ENCODE results near the gene EDA. TPM values are rescaled to one million over a fixed set of nuclear protein-coding genes. Genes with fewer than 3 reads are reported as not detected.

The EDA gene
- total RNA-seq, 4 donors from 2014 or later: 0.51 to 3.3 (median 1.3) TPM

- no peak overlapping the region for H3K27ac ChIP-seq
- in situ Hi-C loops (cut with MboI; ENCODE audit: low sequenced_read_pairs in 4 of 4): no loop called here
- DNase-seq: no peak
Measured at GRCh38 chrX:69914781-69915180, 298.9 kb downstream of the EDA start.

GRCh38 chrX:69919749-69920148 lies 303.8 kb downstream of the EDA start:
- Histone ChIP-seq H3K4me1 (no peaks in the 10 kb centered on the region), H3K36me3 (no peaks in the 10 kb centered on the region), H3K27ac (no peak overlapping the region), H3K4me3 (no peak overlapping the region), H3K9me3 (no peaks in the 10 kb centered on the region), H3K27me3 (no peaks in the 10 kb centered on the region)
- in situ Hi-C loops (cut with MboI; ENCODE audit: low sequenced_read_pairs in 4 of 4) (no loop called here), intact Hi-C loops (cut with DNase I; ENCODE audit: low total_unique reads) (no loop called here)
- ATAC-seq: no peak
- TF ChIP-seq POLR2A (IDR thresholded peaks at IDR 0.05) (no peak), CTCF (IDR thresholded peaks at IDR 0.05 in 4 of 5, conservative IDR thresholded peaks at IDR 0.05 in 1 of 5) (no peak)
- DNase-seq: no peak

More at GRCh38 chrX:69914781-69915180, 298.9 kb downstream of the EDA start:
- ATAC-seq: no peak
- no peaks in the 10 kb centered on the region for H3K36me3 ChIP-seq
- H3K9me3 ChIP-seq: peaks cover 0 to 6% (median 0%) of the 10 kb centered on the region in 3 donors
- H3K4me1 ChIP-seq: no peaks in the 10 kb centered on the region
- TF ChIP-seq CTCF (IDR thresholded peaks at IDR 0.05 in 4 of 5, conservative IDR thresholded peaks at IDR 0.05 in 1 of 5) (no peak), POLR2A (IDR thresholded peaks at IDR 0.05) (no peak)
- H3K4me3 ChIP-seq: no peak overlapping the region
- no peaks in the 10 kb centered on the region for H3K27me3 ChIP-seq
- intact Hi-C loops (cut with DNase I; ENCODE audit: low total_unique reads): no loop called here

DNA sequence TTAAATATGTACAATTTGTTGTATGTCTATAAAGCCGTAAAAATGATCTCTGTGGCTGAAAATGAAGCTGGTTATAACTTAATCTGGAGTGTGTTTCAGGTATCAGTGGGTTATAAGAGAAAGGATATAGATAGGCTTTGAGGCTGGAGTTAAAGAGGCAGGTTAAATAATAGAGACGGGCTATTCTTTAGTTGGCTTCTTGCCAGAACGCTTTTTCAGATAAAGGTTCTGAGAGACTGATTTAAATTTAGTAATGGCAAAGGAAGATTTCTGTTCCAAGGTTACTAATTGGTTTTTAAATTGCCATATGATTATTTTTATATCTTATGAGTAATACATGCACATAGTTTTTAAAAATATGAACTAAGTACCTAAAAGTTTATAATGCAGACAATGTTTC lies 316.4 kb downstream of the EDA start:
- no peak for DNase-seq
- intact Hi-C loops (cut with DNase I; ENCODE audit: low total_unique reads): no loop called here
- TF ChIP-seq POLR2A (IDR thresholded peaks at IDR 0.05) (no peak), CTCF (IDR thresholded peaks at IDR 0.05 in 4 of 5, conservative IDR thresholded peaks at IDR 0.05 in 1 of 5) (no peak)

GRCh38 chrX:69948276-69948797 lies 332.4 kb downstream of the EDA start:
- TF ChIP-seq POLR2A (IDR thresholded peaks at IDR 0.05) (no peak), CTCF (IDR thresholded peaks at IDR 0.05 in 4 of 5, conservative IDR thresholded peaks at IDR 0.05 in 1 of 5) (no peak)

More for the DNA sequence above, 316.4 kb downstream of the EDA start:
- H3K9me3 ChIP-seq: no peaks in the 10 kb centered on the region
- H3K36me3 ChIP-seq: no peaks in the 10 kb centered on the region
- in situ Hi-C loops (cut with MboI; ENCODE audit: low sequenced_read_pairs in 4 of 4): no loop called here
- H3K27me3 ChIP-seq: no peaks in the 10 kb centered on the region
- no peaks in the 10 kb centered on the region for H3K4me1 ChIP-seq
- no peak for ATAC-seq
- H3K4me3 ChIP-seq: no peak overlapping the region
- H3K27ac ChIP-seq: no peak overlapping the region

DNA sequence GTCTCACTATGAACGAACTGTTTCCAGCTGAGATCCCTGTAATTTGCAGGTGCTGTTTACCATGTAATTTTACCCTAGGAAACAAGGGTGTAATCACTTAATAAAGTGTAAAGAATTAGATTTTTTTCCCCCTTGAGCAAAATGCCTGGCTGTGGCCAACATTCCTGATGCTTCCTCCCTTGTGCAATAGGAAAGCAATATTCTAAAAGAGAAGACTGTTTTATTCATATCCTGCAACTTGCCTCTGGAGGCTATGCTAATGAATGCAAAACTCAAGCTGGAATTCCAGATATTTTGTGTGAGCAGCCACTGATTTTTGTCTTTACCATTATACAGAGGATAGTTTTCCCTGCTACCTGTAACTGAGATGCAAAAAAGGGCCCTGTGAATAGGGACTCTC lies 335.8 kb downstream of the EDA start:
- no peaks in the 10 kb centered on the region for H3K4me1 ChIP-seq
- ATAC-seq (no peak), DNase-seq (no peak)
- H3K9me3 ChIP-seq: no peaks in the 10 kb centered on the region
- no peaks in the 10 kb centered on the region for H3K36me3 ChIP-seq
- no peak for TF ChIP-seq POLR2A (IDR thresholded peaks at IDR 0.05)
- TF ChIP-seq CTCF (IDR thresholded peaks at IDR 0.05 in 4 of 5, conservative IDR thresholded peaks at IDR 0.05 in 1 of 5): no peak
- H3K27ac ChIP-seq: no peak overlapping the region
- intact Hi-C loops (cut with DNase I; ENCODE audit: low total_unique reads): no loop called here
- in situ Hi-C loops (cut with MboI; ENCODE audit: low sequenced_read_pairs in 4 of 4): no loop called here
- H3K4me3 ChIP-seq: no peak overlapping the region
- H3K27me3 ChIP-seq: no peaks in the 10 kb centered on the region

More at GRCh38 chrX:69948276-69948797, 332.4 kb downstream of the EDA start:
- H3K36me3 ChIP-seq: no peaks in the 10 kb centered on the region
- H3K4me3 ChIP-seq: no peak overlapping the region
- intact Hi-C loops (cut with DNase I; ENCODE audit: low total_unique reads) (no loop called here), in situ Hi-C loops (cut with MboI; ENCODE audit: low sequenced_read_pairs in 4 of 4) (no loop called here)
- H3K27ac ChIP-seq: no peak overlapping the region
- no peaks in the 10 kb centered on the region for H3K9me3 ChIP-seq
- ATAC-seq: no peak
- H3K4me1 ChIP-seq: no peaks in the 10 kb centered on the region
- DNase-seq: no peak
- peaks cover 0 to 3% (median 0%) of the 10 kb centered on the region in 3 donors for H3K27me3 ChIP-seq

All from gastrocnemius medialis (tissue), 4 donors.